HL-60/S4 treated with phorbol 12-myristate 13-acetate at 8.2 ng/mL for 4 days and 3 days (cell line): ENCODE results near the gene MRPL23.
"Not testable (repeated sequence)": the region's sequence is repeated elsewhere in the genome, so short reads cannot be mapped to it uniquely, and the experiment has no call there.

Source experiments
- in situ Hi-C: fragments of 300-500 bp; cut with MboI; formaldehyde crosslinking; loops from 2 replicates; pipeline ENCODE4 v1.15.0; 2022; ENCODE audit warnings: low sequenced_read_pairs

MRPL23 gene

DNA sequence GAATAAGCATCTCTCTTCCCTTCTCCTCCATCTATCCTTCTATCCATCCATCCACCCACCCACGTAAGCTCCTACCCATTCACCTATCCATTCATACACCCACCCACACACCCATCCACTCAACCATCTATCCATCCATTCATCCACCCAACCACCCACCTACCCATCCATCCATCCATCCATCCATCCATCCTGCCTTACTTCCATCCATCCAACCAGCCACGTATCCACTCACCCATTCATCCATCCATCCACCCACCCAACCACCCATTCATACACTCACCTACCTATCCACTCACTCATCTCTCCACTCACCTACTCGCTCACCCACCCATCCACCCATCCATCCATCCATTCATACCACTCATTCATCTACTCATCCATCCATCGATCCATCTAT, 14.5 kb upstream of the MRPL23 start:
- in situ Hi-C loops, result no loop called here

- in situ Hi-C loops, result no loop called here
These were observed 13.5 kb upstream of the MRPL23 start for GRCh38 chr11:1933416-1934334.

DNA sequence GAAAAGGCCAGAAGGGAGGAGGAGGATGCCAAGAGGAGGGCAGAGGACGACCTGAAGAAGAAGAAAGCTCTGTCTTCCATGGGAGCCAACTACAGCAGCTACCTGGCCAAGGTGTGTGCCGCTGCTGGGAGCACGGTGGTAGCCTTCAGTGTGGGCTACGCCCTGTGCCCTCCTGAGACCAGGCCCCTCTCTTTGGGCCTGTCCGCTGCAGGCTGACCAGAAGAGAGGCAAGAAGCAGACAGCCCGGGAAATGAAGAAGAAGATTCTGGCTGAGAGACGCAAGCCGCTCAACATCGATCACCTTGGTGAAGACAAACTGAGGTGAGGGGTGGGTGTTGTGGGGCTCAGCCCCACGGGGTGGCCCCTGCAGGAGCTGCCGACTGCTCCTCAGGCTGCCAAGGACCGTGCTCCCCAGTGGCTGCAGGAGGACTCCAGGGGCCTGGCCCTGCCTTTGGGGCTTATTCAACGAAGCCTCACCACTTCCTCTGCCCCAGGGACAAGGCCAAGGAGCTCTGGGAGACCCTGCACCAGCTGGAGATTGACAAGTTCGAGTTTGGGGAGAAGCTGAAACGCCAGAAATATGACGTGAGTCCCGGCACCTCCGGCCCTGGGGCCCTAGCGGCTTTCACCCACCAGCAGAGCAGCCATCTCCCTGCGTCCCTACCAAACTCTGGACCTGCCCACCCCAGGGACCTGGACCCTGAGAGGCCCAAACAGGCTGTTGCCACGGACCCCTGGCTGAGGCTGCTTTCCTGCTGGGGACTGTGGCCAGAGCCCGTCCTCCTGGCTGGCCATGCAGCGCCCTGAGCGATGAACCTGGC, 12.6 kb upstream of the MRPL23 start:
- in situ Hi-C loops, result no loop called here

DNA sequence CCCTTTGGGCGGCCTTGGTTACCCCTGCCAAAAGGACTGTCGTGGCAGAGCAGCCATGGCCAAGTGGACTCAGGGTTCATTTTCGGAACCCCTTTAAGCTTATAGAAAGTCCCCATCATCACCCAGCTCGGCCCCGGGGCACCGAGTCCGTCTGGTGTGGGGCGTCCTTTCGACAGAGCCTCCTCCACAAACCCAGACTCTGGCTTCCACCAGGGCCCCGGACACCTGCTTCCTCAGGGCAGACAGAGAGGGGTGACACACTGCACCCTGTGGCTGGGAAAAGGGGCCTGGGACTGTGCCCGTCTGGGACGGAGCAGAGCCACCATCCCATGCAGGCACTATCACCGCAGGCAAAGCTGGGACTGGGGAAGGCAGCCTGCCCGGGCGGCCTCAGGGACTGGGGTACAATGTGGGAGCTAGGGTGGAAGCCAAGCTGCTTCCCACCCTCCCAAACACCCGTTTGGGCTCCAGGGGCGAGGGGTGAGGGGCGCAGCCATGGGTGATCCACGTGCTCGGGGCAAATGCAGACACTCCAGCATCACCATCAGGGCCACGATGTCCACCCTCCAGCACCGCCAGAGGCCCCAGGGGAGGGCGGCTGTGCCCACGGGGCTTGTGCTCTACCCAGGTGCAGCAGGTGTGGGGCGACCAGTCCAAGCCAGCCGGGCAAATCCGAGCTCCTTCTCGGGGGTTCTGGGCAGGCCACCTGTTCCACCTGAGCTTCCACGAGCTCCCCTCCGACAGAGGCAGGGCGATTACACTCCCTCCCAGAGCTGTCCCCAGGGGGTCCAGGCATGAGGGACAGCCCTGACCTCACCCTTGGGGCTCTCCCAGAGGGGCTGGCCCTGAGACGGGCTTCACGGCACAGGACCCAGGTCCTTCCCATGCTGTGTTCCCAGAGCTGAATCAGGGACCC, 11.7 kb upstream of the MRPL23 start:
- in situ Hi-C loops, result no loop called here

GRCh38 chr11:1936072-1936780, 10.9 kb upstream of the MRPL23 start:
- in situ Hi-C loops, result no loop called here

DNA sequence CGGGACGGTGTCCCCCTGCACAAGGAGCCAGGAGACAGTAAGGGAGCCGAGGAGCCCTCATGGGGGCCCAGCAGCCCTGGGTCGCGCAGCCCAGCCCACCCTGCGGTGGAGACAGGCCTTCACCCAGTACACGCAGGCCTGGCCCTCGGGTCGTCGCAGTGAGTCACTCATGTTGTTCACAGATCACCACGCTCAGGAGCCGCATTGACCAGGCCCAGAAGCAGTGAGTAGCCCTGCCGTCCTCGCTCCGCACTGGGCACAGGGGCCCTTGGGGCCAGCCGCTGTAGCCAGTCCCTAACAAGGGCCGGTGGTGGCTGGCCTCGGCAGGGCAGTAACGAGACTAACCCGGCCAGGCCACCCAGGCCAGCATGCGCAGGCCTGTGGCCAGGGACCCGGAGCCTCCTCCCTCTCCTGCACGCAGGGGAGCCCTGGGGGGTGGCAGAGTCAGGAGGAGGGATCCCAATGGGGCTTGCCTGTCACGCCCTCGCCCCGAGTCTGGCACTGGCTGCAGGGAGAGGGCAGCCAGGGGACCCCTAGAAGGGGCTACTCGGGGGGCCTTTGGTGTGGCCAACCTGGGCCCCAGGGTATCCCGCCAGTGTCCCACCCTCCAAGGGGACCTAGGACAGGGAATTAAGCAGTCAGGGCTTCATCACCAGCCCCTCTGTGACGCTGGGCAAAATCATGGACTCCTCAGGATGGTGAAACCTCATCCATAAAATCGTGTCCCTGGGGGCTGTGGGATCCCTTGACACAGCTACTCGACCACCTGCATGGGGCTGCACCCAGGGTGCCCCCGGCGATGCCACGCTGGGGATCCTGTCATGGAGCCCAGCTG, 10.1 kb upstream of the MRPL23 start:
- in situ Hi-C loops, result no loop called here

DNA sequence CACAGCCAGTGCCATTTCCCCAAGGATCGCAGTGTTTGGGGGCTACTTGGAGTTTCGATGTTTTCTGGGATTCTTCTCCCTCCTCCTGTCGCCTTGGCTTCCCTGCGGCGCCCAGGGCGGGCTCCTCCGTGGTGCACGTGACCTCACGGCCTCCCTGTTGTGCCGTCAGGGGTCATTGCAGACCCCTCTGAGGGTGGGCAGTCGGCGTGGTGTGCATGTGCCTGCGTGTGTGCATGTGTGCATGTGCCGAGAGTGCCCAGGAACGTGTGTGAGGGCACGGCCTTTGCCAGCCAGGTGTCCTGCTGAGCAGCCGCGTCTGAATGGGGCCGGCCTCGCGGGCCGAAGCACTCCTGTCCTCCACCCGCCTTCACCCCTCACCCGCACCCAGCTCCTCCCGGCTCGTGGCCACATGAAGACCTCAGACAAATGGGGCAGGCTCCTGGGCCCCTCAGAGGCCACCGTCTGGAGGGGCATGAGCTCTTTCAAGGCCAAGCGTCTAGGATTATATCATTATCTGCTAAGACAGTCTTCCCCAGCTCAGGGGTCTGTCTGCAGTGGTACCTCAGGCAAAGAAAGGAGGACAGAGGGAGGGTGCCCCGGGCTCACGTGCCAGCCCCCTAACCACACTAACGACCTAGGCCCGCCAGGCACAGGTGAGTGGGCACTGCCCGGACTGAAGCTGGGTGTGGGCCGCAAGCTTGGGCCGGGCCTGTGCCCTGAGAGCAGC, 9.4 kb upstream of the MRPL23 start:
- in situ Hi-C loops, result no loop called here

- in situ Hi-C loops, result no loop called here
These were observed 8.7 kb upstream of the MRPL23 start for GRCh38 chr11:1938343-1939005.

- in situ Hi-C loops, result no loop called here
These were observed 8.0 kb upstream of the MRPL23 start for GRCh38 chr11:1939006-1939625.

DNA sequence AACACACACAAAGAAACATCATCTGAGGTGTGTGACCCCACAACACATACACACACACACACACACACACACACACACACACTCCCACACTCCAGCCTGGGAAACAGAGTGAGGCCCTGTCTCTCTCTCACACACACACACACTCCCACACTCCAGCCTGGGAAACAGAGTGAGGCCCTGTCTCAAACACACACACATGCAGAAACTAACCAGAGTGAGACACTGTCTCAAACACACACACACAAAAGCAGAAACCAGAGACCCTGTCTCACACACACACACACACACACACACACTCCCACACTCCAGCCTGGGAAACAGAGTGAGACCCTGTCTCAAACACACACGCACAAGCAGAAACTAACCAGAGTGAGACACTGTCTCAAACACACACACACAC, 7.3 kb upstream of the MRPL23 start:
- in situ Hi-C loops, result not testable (repeated sequence)

DNA sequence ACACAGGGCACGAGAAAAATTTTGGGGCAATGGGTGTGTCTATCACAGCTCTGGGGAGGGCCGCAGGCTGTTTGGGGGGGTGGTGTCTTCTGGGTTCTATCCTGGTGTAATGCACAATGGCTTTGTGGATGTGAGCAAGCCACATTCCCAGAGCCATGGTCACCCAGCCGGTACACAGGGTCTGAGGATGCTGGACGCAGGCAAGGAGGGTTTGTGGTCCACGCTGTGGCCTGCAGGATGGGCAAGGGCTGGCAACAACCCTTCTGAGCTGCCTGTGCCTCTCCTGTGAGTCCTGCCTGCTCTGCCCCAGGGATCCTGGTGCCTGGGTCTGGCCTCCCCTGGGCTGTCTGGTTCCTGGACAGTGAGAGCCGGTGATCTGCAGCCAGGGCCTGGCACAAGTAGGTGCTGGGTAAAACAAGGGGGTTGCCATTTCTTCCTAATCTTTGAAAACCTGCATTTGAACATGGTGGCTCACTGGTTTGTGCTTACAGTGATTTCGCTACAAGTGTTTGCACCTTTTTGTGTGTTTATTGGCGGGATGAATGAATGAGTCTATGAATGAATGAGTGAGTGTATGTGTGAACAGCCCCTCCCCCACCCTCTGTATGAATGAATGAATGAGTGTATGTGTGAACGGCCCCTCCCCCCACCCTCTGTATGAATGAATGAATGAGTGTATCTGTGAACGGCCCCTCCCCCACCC, 4.4 kb upstream of the MRPL23 start:
- in situ Hi-C loops, result no loop called here

DNA sequence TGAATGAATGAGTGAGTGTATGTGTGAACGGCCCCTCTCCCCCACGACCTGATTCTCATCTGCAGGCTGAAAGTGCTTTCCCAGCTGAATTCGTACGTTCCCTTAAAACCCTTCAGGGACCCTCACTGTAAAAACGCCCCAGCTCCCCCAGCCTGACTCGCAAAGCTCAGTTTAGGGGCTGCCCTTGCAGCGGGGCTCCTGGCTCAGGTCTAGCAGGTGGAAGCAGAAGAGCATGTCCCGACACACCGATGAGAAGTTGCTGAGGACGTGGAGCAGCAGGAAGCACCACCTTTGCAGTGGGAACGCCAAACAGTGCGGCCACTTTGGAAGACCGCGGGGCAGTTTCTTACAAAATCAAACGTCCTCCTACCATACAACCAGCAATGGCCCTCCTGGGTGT, 3.6 kb upstream of the MRPL23 start:
- in situ Hi-C loops, result no loop called here

DNA sequence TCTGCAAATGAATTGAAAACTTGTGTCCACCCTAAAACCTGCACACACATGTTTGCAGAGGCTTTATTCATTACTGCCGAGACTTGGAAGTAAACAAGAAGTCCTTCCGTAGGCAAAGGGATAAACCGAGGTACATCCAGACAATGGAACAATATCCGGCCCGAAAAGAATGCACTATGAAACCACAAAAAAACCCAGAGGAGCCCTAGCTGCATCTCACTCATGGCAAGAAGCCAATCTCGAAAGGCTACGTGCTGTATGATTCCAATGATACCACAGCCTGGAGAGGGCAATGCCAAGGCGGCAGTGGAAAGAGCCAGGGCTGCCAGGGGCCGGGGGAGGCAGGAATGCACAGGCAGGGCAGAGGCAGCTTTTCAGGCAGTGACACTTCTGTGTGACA, 3.2 kb upstream of the MRPL23 start:
- in situ Hi-C loops, result no loop called here

DNA sequence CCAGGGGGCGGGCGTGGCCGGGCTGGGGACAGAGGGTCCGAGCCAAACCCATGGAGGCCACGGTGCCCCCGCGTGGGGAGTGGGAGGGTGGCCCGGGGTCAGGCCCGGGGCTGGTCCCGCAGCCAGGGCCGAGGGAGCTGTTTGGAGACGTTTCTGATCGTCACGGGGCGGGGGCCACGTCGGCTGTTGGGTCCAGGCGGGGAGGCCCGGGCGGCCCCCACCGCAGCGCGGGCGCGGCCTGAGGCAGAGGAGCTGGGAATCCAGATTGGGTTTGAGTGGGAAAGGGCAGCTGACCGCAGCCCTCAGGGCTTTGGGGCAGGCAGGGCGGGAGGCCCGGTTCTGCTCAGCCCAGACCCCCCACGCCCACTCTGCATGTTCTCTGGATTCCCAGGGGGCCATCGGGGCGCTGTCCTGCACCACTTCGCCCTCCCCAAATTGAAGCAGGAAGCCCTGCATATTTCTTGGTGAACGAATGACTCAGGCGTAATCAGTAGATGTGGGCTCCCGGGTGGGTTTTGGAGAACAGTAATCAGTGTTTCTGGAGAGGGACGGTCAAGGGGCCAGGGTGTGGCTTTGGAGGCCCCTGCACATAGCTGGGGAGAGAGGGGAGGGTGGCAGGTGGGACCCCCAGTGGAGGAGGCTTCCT, 583 bp downstream of the MRPL23 start:
- in situ Hi-C loops, result no loop called here

- in situ Hi-C loops, result no loop called here
These were observed 1.3 kb downstream of the MRPL23 start for GRCh38 chr11:1948389-1948788.

DNA sequence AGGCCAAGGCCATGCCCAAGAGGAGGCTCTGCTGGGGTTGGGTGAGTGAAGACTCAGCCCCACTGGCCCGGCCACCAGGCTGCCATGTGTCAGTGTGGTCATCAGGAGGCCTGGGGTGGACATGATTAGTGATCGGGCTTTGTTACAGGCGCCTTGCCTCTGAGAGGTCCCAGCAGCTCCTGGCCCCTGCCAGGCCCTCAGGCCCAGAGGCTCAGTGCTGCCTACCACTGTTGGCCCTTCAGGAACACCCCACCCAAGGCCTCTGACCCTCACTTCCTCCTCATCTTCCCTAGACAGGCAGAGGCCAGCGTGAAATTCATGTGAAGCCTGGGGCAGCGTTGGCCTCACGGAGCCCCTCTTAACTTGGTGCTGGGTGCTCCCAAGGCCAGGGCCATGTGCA, 2.2 kb downstream of the MRPL23 start:
- in situ Hi-C loops, result no loop called here

- in situ Hi-C loops, result no loop called here
These were observed 2.8 kb downstream of the MRPL23 start for GRCh38 chr11:1949922-1950321.
